Lower lobe of right lung (tissue), 2 donors: Measurements from ENCODE around the gene ZDHHC12. TPM values are rescaled to one million over a fixed set of nuclear protein-coding genes. Genes with fewer than 3 reads are reported as not detected.
A peak's percentile ranks its signal among the peaks of the same experiment; 100 is the strongest.

Experiments used
- ATAC-seq, 2 donors: fragments of 200-7000 bp; cut with Tn5 transposase; one replicate each; pipeline ENCODE4 v1.9.1; 2020 to 2022; ENCODE audit warnings: mild to moderate bottlenecking in 2 of 2, moderate library complexity in 2 of 2
- DNase-seq: peaks from one replicate; pipeline ENCODE4 v3.0.0-alpha.2; 2020
- H3K27ac ChIP-seq: fragments of 200-600 bp; one replicate; pipeline ENCODE4 v1.8.0; 2022
- H3K27me3 ChIP-seq: fragments of 200-600 bp; one replicate; pipeline ENCODE4 v1.8.0; 2022; ENCODE audit warnings: low read depth
- H3K36me3 ChIP-seq: fragments of 200-600 bp; one replicate; pipeline ENCODE4 v1.8.0; 2022; ENCODE audit warnings: mild to moderate bottlenecking
- H3K4me1 ChIP-seq: fragments of 200-600 bp; one replicate; pipeline ENCODE4 v1.8.0; 2022
- H3K4me3 ChIP-seq: fragments of 200-600 bp; one replicate; pipeline ENCODE4 v1.8.0; 2022; ENCODE audit warnings: mild to moderate bottlenecking
- H3K9me3 ChIP-seq: fragments of 200-600 bp; one replicate; pipeline ENCODE4 v1.8.0; 2022
- intact Hi-C: fragments of 100-400 bp; cut with DNase I; formaldehyde crosslinking; loops from one replicate; pipeline ENCODE4 v1.11.0; 2022
- total RNA-seq: library from RNA; stranded (reverse); fragmentation: NEBNext Ultra II Directional; extraction: Animal tissue kit (Norgen Biotek cat#: 25700); gene quantifications from one replicate; pipeline ENCODE4 v1.2.1, GENCODE V29; 2021
- TF ChIP-seq, protein P1 (sequence below): fragments of 200-600 bp; IDR thresholded peaks from one replicate; pipeline ENCODE4 v1.8.0; 2022; ENCODE audit warnings: antibody characterized with exemption, mild to moderate bottlenecking
- donor health status: DM: no; HTN: yes; CAD: no; lungs with severe emphysema.

Gene ZDHHC12
- total RNA-seq, 1 donor from 2014 or later, result 29.4 TPM

DNA sequence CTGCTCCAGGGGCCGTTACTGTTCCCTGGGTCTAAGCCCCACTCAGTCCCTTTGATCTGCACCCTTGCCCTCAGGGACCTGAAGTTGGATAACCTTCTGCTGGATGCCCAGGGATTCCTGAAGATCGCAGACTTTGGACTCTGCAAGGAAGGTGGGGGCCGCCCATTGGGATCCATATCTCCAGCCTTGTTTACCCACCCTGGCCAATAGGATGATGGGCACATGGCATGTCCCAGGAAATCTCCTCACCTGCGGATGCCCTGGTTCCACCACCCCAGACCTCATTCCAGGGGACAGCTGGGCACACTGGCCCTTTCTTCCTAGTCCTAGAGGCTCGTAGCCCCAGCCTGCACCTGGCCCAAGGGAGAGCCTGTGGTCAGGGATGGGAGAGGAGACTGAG lies 5.5 kb downstream of the ZDHHC12 start:
- DNase-seq (no peak), ATAC-seq (no peak)
- Histone ChIP-seq H3K27me3 (no peaks in the 10 kb centered on the region), H3K27ac (no peak overlapping the region), H3K4me1 (no peaks in the 10 kb centered on the region), H3K36me3 (peaks cover 37% of the 10 kb centered on the region), H3K4me3 (no peak overlapping the region), H3K9me3 (no peaks in the 10 kb centered on the region)
- intact Hi-C loops, result no loop called here
- TF ChIP-seq, protein P1, sequence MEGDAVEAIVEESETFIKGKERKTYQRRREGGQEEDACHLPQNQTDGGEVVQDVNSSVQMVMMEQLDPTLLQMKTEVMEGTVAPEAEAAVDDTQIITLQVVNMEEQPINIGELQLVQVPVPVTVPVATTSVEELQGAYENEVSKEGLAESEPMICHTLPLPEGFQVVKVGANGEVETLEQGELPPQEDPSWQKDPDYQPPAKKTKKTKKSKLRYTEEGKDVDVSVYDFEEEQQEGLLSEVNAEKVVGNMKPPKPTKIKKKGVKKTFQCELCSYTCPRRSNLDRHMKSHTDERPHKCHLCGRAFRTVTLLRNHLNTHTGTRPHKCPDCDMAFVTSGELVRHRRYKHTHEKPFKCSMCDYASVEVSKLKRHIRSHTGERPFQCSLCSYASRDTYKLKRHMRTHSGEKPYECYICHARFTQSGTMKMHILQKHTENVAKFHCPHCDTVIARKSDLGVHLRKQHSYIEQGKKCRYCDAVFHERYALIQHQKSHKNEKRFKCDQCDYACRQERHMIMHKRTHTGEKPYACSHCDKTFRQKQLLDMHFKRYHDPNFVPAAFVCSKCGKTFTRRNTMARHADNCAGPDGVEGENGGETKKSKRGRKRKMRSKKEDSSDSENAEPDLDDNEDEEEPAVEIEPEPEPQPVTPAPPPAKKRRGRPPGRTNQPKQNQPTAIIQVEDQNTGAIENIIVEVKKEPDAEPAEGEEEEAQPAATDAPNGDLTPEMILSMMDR, result no peak

DNA sequence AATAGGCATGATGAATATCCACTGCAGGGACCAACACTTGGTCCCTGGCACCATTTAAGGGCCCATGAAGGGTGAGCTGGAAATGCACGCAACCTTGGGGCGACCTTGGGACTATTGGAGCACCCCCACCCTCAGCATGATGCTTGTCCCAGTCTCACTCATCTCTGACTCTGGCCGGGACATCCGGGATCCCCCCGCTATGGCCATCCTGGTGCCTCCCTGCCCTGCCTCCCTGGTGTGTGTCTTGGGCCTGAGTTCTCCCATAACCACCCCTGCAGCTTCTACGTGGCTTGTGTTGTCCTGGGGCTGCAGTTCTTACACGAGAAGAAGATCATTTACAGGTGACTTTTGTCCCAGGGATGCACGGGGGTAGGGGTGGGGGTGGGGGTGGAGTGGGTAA lies 5.9 kb downstream of the ZDHHC12 start:
- Histone ChIP-seq H3K36me3 (peaks cover 37% of the 10 kb centered on the region), H3K9me3 (no peaks in the 10 kb centered on the region), H3K27ac (no peak overlapping the region), H3K4me1 (no peaks in the 10 kb centered on the region), H3K4me3 (no peak overlapping the region), H3K27me3 (no peaks in the 10 kb centered on the region)
- ATAC-seq (no peak), DNase-seq (no peak)
- intact Hi-C loops, result no loop called here
- TF ChIP-seq, protein P1, result no peak

DNA sequence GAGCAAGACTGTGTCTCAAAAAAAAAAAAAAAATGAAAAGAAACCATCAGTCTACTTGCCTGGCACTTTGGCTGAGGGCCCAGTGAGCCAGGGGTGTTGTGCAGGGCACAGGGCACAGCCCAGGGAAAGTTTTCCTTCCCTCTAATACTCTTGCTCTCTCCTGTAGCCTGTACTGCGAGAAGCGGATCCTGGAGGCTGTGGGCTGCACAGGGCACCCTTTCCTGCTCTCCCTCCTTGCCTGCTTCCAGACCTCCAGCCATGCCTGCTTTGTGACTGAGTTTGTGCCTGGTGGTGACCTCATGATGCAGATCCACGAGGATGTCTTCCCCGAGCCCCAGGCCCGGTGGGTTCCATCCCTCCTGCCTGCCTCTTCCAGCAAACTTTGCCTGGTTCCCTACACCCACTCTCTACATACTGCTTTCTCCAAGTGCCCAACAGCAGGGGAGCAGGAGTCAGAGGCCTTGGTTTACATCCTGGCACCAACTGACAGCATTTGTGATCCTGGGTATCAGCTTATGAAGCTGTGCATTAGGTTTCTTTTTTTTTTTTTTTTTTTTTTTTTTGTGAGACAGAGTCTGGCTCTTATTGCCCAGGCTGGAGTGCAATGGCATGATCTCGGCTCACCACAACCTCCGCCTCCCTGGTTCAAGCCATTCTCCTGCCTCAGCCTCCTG lies 7.2 kb downstream of the ZDHHC12 start:
- intact Hi-C loops, result no loop called here
- Histone ChIP-seq H3K9me3 (no peaks in the 10 kb centered on the region), H3K27ac (no peak overlapping the region), H3K36me3 (peaks cover 32% of the 10 kb centered on the region), H3K27me3 (no peaks in the 10 kb centered on the region), H3K4me1 (no peaks in the 10 kb centered on the region), H3K4me3 (no peak overlapping the region)
- TF ChIP-seq, protein P1, result no peak
- ATAC-seq, result no peak
- peak; percentile 17 for DNase-seq

DNA sequence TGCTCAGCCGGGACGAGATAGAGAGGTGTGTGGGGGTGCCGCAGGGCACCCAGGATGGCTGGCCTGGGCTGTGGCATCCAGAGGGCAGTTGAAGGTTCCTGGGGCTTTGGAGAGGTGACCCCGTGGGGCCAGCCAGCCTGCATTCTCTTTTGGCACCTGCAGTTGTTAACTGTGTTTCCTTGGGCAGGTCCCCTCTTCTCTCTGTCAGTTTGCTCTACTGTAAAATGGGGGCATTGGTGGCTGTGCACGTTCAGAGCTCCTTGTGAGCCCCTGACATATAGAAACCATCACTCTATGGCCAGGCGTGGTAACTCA lies 8.5 kb downstream of the ZDHHC12 start:
- H3K4me1 ChIP-seq, result no peaks in the 10 kb centered on the region
- peak; percentile 18 for DNase-seq

DNA sequence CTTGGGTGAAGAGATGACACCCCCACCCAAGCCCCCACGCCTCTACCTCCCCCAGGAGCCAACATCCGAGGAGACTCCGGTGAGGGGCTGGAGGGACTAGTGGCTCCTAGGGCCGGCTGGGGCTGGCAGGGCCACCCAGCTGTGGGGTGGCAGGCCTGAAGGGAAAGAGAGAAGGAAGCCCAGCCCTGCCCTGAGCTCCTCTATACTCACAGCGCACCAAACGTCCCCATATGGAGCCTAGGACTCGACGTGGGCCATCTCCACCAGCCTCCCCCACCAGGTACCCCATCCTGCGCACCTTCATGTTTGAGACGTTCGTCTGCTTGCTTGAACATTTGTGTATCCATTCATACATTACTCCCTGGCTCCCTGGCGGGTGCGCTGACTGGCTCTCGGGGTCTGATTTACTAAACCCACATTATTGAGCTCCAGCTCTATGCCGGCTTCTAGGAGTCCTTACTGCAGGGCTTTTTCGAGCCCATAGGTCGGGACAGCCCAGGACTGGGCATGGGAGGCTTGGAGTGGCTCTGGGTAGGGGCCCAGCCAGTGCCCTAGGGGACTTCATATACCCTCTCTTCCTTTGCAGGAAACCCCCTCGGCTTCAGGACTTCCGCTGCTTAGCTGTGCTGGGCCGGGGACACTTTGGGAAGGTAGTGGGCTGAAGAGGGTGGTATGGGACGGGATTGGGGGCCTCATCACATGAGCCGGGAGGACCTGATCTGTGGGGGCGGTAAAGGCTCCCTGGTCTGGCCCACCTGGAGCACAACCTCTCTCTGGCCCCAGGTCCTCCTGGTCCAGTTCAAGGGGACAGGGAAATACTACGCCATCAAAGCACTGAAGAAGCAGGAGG lies 9.1 kb downstream of the ZDHHC12 start:
- DNase-seq, result peak; percentile 14
- no peaks in the 10 kb centered on the region for H3K27me3 ChIP-seq
- ATAC-seq, result no peak
- H3K4me3 ChIP-seq, result no peak overlapping the region
- H3K9me3 ChIP-seq, result no peaks in the 10 kb centered on the region
- peaks cover 16% of the 10 kb centered on the region for H3K36me3 ChIP-seq
- no peak overlapping the region for H3K27ac ChIP-seq
- H3K4me1 ChIP-seq, result no peaks in the 10 kb centered on the region
- intact Hi-C loops, result no loop called here
- TF ChIP-seq, protein P1, result no peak

More for the DNA sequence above, 8.5 kb downstream of the ZDHHC12 start:
- Histone ChIP-seq H3K9me3 (no peaks in the 10 kb centered on the region), H3K4me3 (no peak overlapping the region), H3K36me3 (peaks cover 21% of the 10 kb centered on the region), H3K27me3 (no peaks in the 10 kb centered on the region), H3K27ac (no peak overlapping the region)
- intact Hi-C loops, result no loop called here
- no peak for ATAC-seq
- TF ChIP-seq, protein P1, result no peak
